Neuronal stem cell (in vitro differentiated cells): ENCODE measurements around the gene TADA2B.
A peak's percentile ranks its signal among the peaks of the same experiment; 100 is the strongest.

Experiments used
- DNase-seq: peaks from one replicate; pipeline ENCODE4 v3.0.0-alpha.2; 2013; ENCODE audit warnings: low spot score
- H2AFZ ChIP-seq: one replicate; pipeline ENCODE4 v1.6.1; 2013; ENCODE audit warnings: mild to moderate bottlenecking, low read length, inconsistent platforms
- H2AK5ac ChIP-seq: 2 replicates; pipeline ENCODE4 v1.6.1; 2013; ENCODE audit warnings: low read depth, mild to moderate bottlenecking, inconsistent platforms, low read length, moderate library complexity, mixed read lengths
- H2BK120ac ChIP-seq: 2 replicates; pipeline ENCODE4 v1.6.1; 2013; ENCODE audit warnings: low read depth, mild to moderate bottlenecking, inconsistent platforms, low read length, moderate library complexity, mixed read lengths
- H2BK12ac ChIP-seq: one replicate; pipeline ENCODE4 v1.6.1; 2013; ENCODE audit warnings: low read length, inconsistent platforms
- H2BK15ac ChIP-seq: 2 replicates; pipeline ENCODE4 v1.6.1; 2013; ENCODE audit warnings: mild to moderate bottlenecking, low read length, inconsistent platforms, mixed read lengths
- H2BK5ac ChIP-seq: one replicate; pipeline ENCODE4 v1.6.1; 2013; ENCODE audit warnings: inconsistent platforms, mild to moderate bottlenecking, low read length, moderate library complexity
- H3K14ac ChIP-seq: one replicate; pipeline ENCODE4 v1.6.1; 2013; ENCODE audit warnings: low read length, inconsistent platforms
- H3K18ac ChIP-seq: 2 replicates; pipeline ENCODE4 v1.6.1; 2013; ENCODE audit warnings: low read length, inconsistent platforms
- H3K23ac ChIP-seq: 2 replicates; pipeline ENCODE4 v1.6.1; 2013; ENCODE audit warnings: low read depth, mild to moderate bottlenecking, mixed read lengths, low read length, inconsistent platforms; ENCODE audit not compliant: poor library complexity
- H3K27ac ChIP-seq: replicated peaks from 3 replicates; pipeline ENCODE4 v1.5.1; 2013; ENCODE audit warnings: low read length, inconsistent platforms
- H3K27me3 ChIP-seq, 3 experiments: 2 replicates each; pipeline ENCODE4 v1.6.1; 2013; ENCODE audit warnings: low read length in 3 of 3, mild to moderate bottlenecking in 2 of 3, inconsistent platforms in 1 of 3, low read depth in 1 of 3, mixed read lengths in 1 of 3, moderate library complexity in 1 of 3; ENCODE audit not compliant: control insufficient read depth in 3 of 3, insufficient read depth in 3 of 3
- H3K36me3 ChIP-seq, 2 donors: replicated peaks in 1 of 2; 2 replicates each; pipeline ENCODE4 v1.6.1; 2013; ENCODE audit warnings: low read length in 2 of 2; ENCODE audit not compliant: control insufficient read depth in 2 of 2, insufficient read depth in 2 of 2
- H3K4ac ChIP-seq: 2 replicates; pipeline ENCODE4 v1.6.1; 2013; ENCODE audit warnings: inconsistent platforms, mild to moderate bottlenecking, low read length, moderate library complexity
- H3K4me1 ChIP-seq, 2 donors: 1 replicate in 1 of 2; 2 replicates in 1 of 2; pipeline ENCODE4 v1.6.1; 2013; ENCODE audit warnings: low read length in 2 of 2, low read depth in 1 of 2; ENCODE audit not compliant: control insufficient read depth in 2 of 2, insufficient read depth in 1 of 2
- H3K4me2 ChIP-seq: one replicate; pipeline ENCODE4 v1.6.1; 2013; ENCODE audit warnings: mild to moderate bottlenecking, low read length, inconsistent platforms; ENCODE audit not compliant: insufficient read depth, poor library complexity, severe bottlenecking
- H3K4me3 ChIP-seq, 2 donors: 2 replicates each; pipeline ENCODE4 v1.5.1; 2013; ENCODE audit warnings: low read length in 2 of 2, mild to moderate bottlenecking in 2 of 2, inconsistent platforms in 1 of 2, moderate library complexity in 1 of 2
- H3K79me1 ChIP-seq: one replicate; pipeline ENCODE4 v1.6.1; 2013; ENCODE audit warnings: low read depth, mild to moderate bottlenecking, inconsistent platforms, low read length, moderate library complexity
- H3K9ac ChIP-seq: one replicate; pipeline ENCODE4 v1.6.1; 2013; ENCODE audit warnings: mild to moderate bottlenecking, low read depth, low read length, inconsistent platforms; ENCODE audit not compliant: poor library complexity
- H3K9me3 ChIP-seq, 2 donors: replicated peaks in 1 of 2; 2 replicates each; pipeline versions ENCODE3 to v1.6.1; 2013; ENCODE audit warnings: low read length in 2 of 2, mild to moderate bottlenecking in 2 of 2, inconsistent platforms in 1 of 2, low read depth in 1 of 2, mixed read lengths in 1 of 2, moderate library complexity in 1 of 2; ENCODE audit not compliant: control insufficient read depth in 2 of 2, insufficient read depth in 1 of 2
- H4K8ac ChIP-seq: one replicate; pipeline ENCODE4 v1.6.1; 2013; ENCODE audit warnings: low read depth, mild to moderate bottlenecking, inconsistent platforms, low read length, moderate library complexity
- H4K91ac ChIP-seq: one replicate; pipeline ENCODE4 v1.6.1; 2013; ENCODE audit warnings: low read length, low read depth, mild to moderate bottlenecking, inconsistent platforms; ENCODE audit not compliant: poor library complexity
- WGBS, 2 donors: extraction: QIAGEN DNeasy Blood & Tissue Kit; methylation state at CpG; one replicate each; pipeline ENCODE4 v1.1.7; 2013; ENCODE audit warnings: missing lambda C conversion rate in 2 of 2, mixed read lengths in 1 of 2; ENCODE audit not compliant: insufficient read length in 2 of 2, insufficient replicate concordance in 1 of 2; ENCODE audit errors: extremely low coverage in 2 of 2; 5-methylcytosine and 5-hydroxymethylcytosine counted together

The TADA2B gene

GRCh38 chr4:7020856-7021255 lies 22.3 kb upstream of the TADA2B start:
- H2AFZ ChIP-seq = no peak overlapping the region
- no peak overlapping the region for H4K91ac ChIP-seq
- H3K4me1 ChIP-seq = peaks cover 5 to 8% of the 10 kb centered on the region in 2 donors
- no peak overlapping the region for H3K4ac ChIP-seq
- H4K8ac ChIP-seq = no peak overlapping the region
- peak overlapping the region; percentile 77 for H2BK5ac ChIP-seq
- no peaks in the 10 kb centered on the region for H3K27me3 ChIP-seq
- no peak overlapping the region for H3K14ac ChIP-seq
- no peak for DNase-seq
- H3K9me3 ChIP-seq = no peaks in the 10 kb centered on the region
- no peak overlapping the region for H2AK5ac ChIP-seq
- no peak overlapping the region for H3K23ac ChIP-seq
- H3K36me3 ChIP-seq = peaks cover 32 to 85% of the 10 kb centered on the region in 2 donors
- H3K9ac ChIP-seq = peak overlapping the region; percentile 65
- H3K79me1 ChIP-seq = peaks cover 1% of the 10 kb centered on the region
- H2BK12ac ChIP-seq = no peak overlapping the region
- H2BK120ac ChIP-seq = no peak overlapping the region
- no peak overlapping the region for H3K18ac ChIP-seq
- H3K4me3 ChIP-seq = no peak overlapping the region
- H2BK15ac ChIP-seq = no peak overlapping the region
- H3K27ac ChIP-seq = no peak overlapping the region
- no peak overlapping the region for H3K4me2 ChIP-seq
- no CpG with 5 or more reads among the region's 11 CpGs for WGBS, 2 donors

GRCh38 chr4:7021355-7021754 lies 21.8 kb upstream of the TADA2B start:
- H3K18ac ChIP-seq = no peak overlapping the region
- H3K4ac ChIP-seq = no peak overlapping the region
- no peak overlapping the region for H4K91ac ChIP-seq
- no peak for DNase-seq
- H3K9me3 ChIP-seq = no peaks in the 10 kb centered on the region
- peaks cover 30 to 85% of the 10 kb centered on the region in 2 donors for H3K36me3 ChIP-seq
- H2BK5ac ChIP-seq = no peak overlapping the region
- no peak overlapping the region for H3K9ac ChIP-seq
- H4K8ac ChIP-seq = no peak overlapping the region
- peaks cover 5 to 8% of the 10 kb centered on the region in 2 donors for H3K4me1 ChIP-seq
- peaks cover 3% of the 10 kb centered on the region for H3K79me1 ChIP-seq
- no peaks in the 10 kb centered on the region for H3K27me3 ChIP-seq
- no peak overlapping the region for H2BK12ac ChIP-seq
- H2AFZ ChIP-seq = no peak overlapping the region
- whole genome bisulfite sequencing, 2 donors = no CpG with 5 or more reads among the region's 5 CpGs
- no peak overlapping the region for H3K4me3 ChIP-seq
- no peak overlapping the region for H2BK120ac ChIP-seq
- no peak overlapping the region for H3K14ac ChIP-seq
- no peak overlapping the region for H3K27ac ChIP-seq
- H2BK15ac ChIP-seq = no peak overlapping the region
- H3K23ac ChIP-seq = no peak overlapping the region
- H2AK5ac ChIP-seq = no peak overlapping the region
- no peak overlapping the region for H3K4me2 ChIP-seq

- Histone ChIP-seq H3K79me1 (peaks cover 3% of the 10 kb centered on the region), H3K36me3 (peaks cover 29 to 87% of the 10 kb centered on the region in 2 donors), H3K18ac (no peak overlapping the region), H3K9ac (no peak overlapping the region), H2AFZ (no peak overlapping the region), H3K14ac (peak overlapping the region; percentile 58), H3K4me3 (peak overlapping the region in 1 of 2 donors; percentile 23), H2BK15ac (no peak overlapping the region), H3K9me3 (no peaks in the 10 kb centered on the region), H2BK120ac (no peak overlapping the region), H3K4me1 (peaks cover 5 to 8% of the 10 kb centered on the region in 2 donors), H3K4ac (no peak overlapping the region), H2BK5ac (no peak overlapping the region), H4K91ac (no peak overlapping the region), H3K23ac (peak overlapping the region; percentile 16), H3K4me2 (no peak overlapping the region), H2BK12ac (no peak overlapping the region), H2AK5ac (no peak overlapping the region), H3K27me3 (no peaks in the 10 kb centered on the region), H4K8ac (no peak overlapping the region), H3K27ac (no peak overlapping the region)
- no CpG with 5 or more reads among the region's 13 CpGs for WGBS, 2 donors
- no peak for DNase-seq
Measured at GRCh38 chr4:7021930-7022664, 21.1 kb upstream of the TADA2B start.

GRCh38 chr4:7023486-7023885 lies 19.7 kb upstream of the TADA2B start:
- WGBS, 2 donors = no CpG with 5 or more reads among the region's 16 CpGs
- no peak overlapping the region for H3K4me2 ChIP-seq
- H3K27ac ChIP-seq = no peak overlapping the region
- no peak overlapping the region for H4K91ac ChIP-seq
- H4K8ac ChIP-seq = no peak overlapping the region
- peak overlapping the region; percentile 26 for H2BK5ac ChIP-seq
- peaks cover 30 to 85% of the 10 kb centered on the region in 2 donors for H3K36me3 ChIP-seq
- no peak overlapping the region for H3K9ac ChIP-seq
- H3K9me3 ChIP-seq = peaks cover 0 to 2% of the 10 kb centered on the region in 2 donors
- peak overlapping the region; percentile 75 for H3K23ac ChIP-seq
- H3K18ac ChIP-seq = no peak overlapping the region
- no peak overlapping the region for H2BK15ac ChIP-seq
- H3K4me1 ChIP-seq = peaks cover 5 to 8% of the 10 kb centered on the region in 2 donors
- no peak overlapping the region for H3K4ac ChIP-seq
- no peak for DNase-seq
- H2AFZ ChIP-seq = no peak overlapping the region
- H2BK12ac ChIP-seq = no peak overlapping the region
- H2AK5ac ChIP-seq = no peak overlapping the region
- H3K27me3 ChIP-seq = no peaks in the 10 kb centered on the region
- no peak overlapping the region for H3K14ac ChIP-seq
- no peak overlapping the region for H3K4me3 ChIP-seq
- no peak overlapping the region for H2BK120ac ChIP-seq
- peaks cover 2% of the 10 kb centered on the region for H3K79me1 ChIP-seq
